ENCODE measurements around the gene OSBPL10.

The OSBPL10 gene

DNA sequence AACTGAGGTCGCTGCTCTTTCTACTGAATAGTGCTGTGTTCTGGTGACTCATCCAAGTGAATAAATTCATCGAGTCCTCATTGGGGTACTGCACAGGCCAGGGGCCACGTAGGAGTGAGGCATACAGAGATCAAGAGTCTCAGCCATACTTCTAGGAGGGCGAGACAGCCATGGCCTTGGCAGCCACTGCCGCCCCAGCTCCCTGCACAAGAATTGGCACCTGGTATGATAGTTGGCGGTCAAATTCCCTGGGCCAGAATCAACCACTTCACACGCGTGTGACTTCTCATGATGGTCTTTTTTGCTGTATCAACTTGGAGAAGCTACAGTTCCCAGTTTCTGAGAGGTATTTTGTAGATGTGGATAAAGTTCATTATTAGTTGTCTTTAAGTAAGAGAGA, 161.6 kb downstream of the OSBPL10 start:
- ChIA-PET CTCF (interaction anchor here (0.6 to 0.7 kb wide), 2 partner anchors 19 to 105 kb away, joined by 3 read pairs; no protein-coding TSS in a partner anchor), POLR2A (no interaction called here)
- DNase-seq (ENCODE audit: extremely low spot score) = no peak
- TF ChIP-seq TARDBP (IDR thresholded peaks at IDR 0.05) = no peak
- TF ChIP-seq ARNT (IDR thresholded peaks at IDR 0.05) = no peak
- no peak for TF ChIP-seq FOXM1 (IDR thresholded peaks at IDR 0.05; ENCODE audit: borderline replicate concordance)
- TF ChIP-seq, protein P1, sequence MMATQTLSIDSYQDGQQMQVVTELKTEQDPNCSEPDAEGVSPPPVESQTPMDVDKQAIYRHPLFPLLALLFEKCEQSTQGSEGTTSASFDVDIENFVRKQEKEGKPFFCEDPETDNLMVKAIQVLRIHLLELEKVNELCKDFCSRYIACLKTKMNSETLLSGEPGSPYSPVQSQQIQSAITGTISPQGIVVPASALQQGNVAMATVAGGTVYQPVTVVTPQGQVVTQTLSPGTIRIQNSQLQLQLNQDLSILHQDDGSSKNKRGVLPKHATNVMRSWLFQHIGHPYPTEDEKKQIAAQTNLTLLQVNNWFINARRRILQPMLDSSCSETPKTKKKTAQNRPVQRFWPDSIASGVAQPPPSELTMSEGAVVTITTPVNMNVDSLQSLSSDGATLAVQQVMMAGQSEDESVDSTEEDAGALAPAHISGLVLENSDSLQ (IDR thresholded peaks at IDR 0.05) = no peak
- TF ChIP-seq LEF1 (IDR thresholded peaks at IDR 0.05; ENCODE audit: borderline replicate concordance) = no peak
- no peak for TF ChIP-seq SP1 (IDR thresholded peaks at IDR 0.05)
- TF ChIP-seq L3MBTL2 (conservative IDR thresholded peaks at IDR 0.05) = no peak
- no peak for TF ChIP-seq HDGF (IDR thresholded peaks at IDR 0.05; ENCODE audit: borderline replicate concordance)

DNA sequence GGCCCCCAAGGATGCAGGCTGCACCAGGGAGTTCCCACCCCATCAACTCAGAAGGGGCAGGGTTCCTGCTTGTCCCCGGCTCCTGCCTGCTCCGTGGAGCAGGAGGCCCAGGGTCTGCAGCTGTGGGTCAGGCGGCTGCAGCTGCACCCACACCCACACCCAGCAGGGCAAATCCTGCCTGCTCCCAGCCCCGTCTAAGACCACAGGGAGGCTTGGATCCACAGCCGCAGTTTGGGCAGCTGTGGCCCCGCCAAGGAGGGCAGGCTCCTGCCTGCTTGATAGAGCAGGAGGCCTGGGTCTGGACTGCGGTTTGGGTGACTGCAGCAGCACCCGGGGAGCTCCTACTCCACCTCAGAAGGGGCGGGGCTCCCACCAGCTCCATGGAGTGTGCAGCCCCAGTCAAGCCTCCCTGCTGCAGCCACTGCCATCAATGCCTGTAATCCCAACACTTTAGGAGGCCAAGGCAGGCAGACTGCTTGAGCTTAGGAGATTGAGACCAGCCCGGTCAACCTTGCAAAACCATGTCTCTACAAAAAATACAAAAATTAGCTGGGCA, 163.6 kb downstream of the OSBPL10 start:
- CTCF ChIA-PET = no interaction called here
- POLR2A ChIA-PET = no interaction called here
- DNase-seq (ENCODE audit: extremely low spot score) = no peak
- TF ChIP-seq TARDBP (IDR thresholded peaks at IDR 0.05) (no peak), LEF1 (IDR thresholded peaks at IDR 0.05; ENCODE audit: borderline replicate concordance) (no peak), ARNT (IDR thresholded peaks at IDR 0.05) (no peak), NFRKB (IDR thresholded peaks at IDR 0.05) (no peak), L3MBTL2 (conservative IDR thresholded peaks at IDR 0.05) (no peak), SUZ12 (IDR thresholded peaks at IDR 0.05) (no peak)

DNA sequence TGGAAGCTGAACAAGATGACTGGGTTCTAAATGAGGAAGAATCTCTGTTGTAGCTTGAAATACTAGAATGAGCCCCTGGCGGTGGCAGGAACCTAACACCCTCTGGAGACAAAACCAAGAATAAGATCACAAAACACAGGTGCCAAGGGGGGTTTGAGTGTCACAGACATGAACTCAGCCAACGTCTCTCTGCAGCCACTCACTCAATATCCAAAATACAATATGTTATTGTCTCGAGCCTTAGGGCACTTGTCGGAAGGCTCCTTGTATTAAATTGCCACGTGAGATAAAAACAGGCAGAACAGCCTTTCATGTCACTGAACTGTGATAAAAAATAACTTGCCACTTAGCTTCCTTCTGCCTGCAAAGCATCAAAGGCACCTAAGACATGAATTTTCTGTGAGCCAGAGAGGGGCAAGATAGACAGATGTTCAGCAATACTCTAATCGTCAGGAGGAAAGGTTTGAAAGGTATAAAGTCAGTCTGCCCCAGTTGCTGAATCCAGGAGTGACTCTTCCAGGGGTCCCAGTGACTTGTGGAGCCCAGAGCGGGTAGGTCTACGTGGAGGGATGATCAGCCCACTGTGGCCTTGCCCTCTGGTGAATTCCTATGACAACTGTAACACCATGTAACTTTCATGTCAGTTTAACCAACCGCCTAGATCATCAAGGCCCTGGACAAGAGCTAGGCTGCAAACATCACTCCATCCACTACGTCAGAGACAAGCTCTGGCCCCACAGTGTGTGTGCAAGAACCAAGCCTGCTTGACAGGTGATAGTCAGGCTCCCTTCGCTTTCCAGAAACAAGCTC, 165.2 kb downstream of the OSBPL10 start:
- no peak for DNase-seq (ENCODE audit: extremely low spot score)
- ChIA-PET CTCF (no interaction called here), POLR2A (no interaction called here)
- TF ChIP-seq TARDBP (IDR thresholded peaks at IDR 0.05) (no peak), SP1 (IDR thresholded peaks at IDR 0.05) (no peak), SUZ12 (IDR thresholded peaks at IDR 0.05) (no peak), ARNT (IDR thresholded peaks at IDR 0.05) (no peak), NFRKB (IDR thresholded peaks at IDR 0.05) (no peak), L3MBTL2 (conservative IDR thresholded peaks at IDR 0.05) (no peak), HDGF (IDR thresholded peaks at IDR 0.05; ENCODE audit: borderline replicate concordance) (no peak), FOXA1 (IDR thresholded peaks at IDR 0.05) (no peak), ZNF384 (IDR thresholded peaks at IDR 0.05) (no peak), BHLHE40 (IDR thresholded peaks at IDR 0.05; ENCODE audit: borderline replicate concordance) (no peak)
- TF ChIP-seq, protein P1 (IDR thresholded peaks at IDR 0.05) = no peak

DNA sequence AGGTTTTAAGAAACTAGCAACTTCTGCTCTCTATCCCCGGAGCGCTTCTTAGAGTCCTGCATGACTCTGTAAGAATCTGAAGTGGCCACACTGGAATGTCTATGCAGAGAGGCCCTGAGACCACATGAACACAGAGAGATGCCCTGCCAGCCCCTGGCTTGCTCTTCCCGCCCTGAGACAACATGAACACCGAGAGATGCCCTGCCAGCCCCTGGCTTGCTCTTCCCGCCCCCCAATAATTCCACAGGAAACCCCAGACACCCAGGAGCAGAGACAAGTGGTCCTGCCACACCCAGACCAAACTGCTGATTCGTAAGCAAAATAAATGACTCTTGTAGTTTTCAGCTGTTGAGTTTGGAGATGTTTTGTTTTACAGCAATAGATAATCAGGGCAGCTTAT, 166.1 kb downstream of the OSBPL10 start:
- no peak for DNase-seq (ENCODE audit: extremely low spot score)
- no peak for TF ChIP-seq TARDBP (IDR thresholded peaks at IDR 0.05)
- no peak for TF ChIP-seq FOXK2 (IDR thresholded peaks at IDR 0.05)
- no peak for TF ChIP-seq CTBP1 (IDR thresholded peaks at IDR 0.05; ENCODE audit: borderline replicate concordance)
- TF ChIP-seq HDGF (IDR thresholded peaks at IDR 0.05; ENCODE audit: borderline replicate concordance) = no peak
- TF ChIP-seq, protein P1 (IDR thresholded peaks at IDR 0.05) = no peak
- TF ChIP-seq BHLHE40 (IDR thresholded peaks at IDR 0.05; ENCODE audit: borderline replicate concordance) = no peak
- TF ChIP-seq L3MBTL2 (conservative IDR thresholded peaks at IDR 0.05) = no peak
- no peak for TF ChIP-seq FOXA1 (IDR thresholded peaks at IDR 0.05)
- TF ChIP-seq FOXM1 (IDR thresholded peaks at IDR 0.05; ENCODE audit: borderline replicate concordance) = no peak
- no peak for TF ChIP-seq SUZ12 (IDR thresholded peaks at IDR 0.05)
- no peak for TF ChIP-seq ARNT (IDR thresholded peaks at IDR 0.05)
- no peak for TF ChIP-seq LEF1 (IDR thresholded peaks at IDR 0.05; ENCODE audit: borderline replicate concordance)
- TF ChIP-seq NFRKB (IDR thresholded peaks at IDR 0.05) = no peak
- TF ChIP-seq SP1 (IDR thresholded peaks at IDR 0.05) = no peak
- no peak for TF ChIP-seq ZNF384 (IDR thresholded peaks at IDR 0.05)
- CTCF ChIA-PET = no interaction called here
- POLR2A ChIA-PET = no interaction called here

DNA sequence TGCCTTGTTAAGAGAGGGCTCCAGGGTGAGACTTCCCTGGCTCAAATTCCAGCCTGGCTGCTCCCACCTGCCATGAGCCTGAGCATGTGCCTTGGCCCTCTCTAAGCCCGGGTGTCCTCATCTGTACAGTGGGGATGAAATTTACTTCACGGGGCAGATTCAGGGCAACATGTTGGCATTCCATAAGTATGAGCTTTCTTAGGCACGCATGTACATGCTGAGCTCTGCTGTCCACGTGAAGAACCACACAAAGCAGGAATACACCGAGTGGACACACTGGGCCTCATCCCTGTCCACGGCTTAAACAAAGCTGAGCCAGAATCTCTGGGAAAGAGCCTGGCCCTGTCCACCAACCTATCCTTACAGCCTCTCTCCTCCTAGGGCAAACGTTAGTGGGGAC, 167.4 kb downstream of the OSBPL10 start:
- no peak for TF ChIP-seq CTBP1 (IDR thresholded peaks at IDR 0.05; ENCODE audit: borderline replicate concordance)
- TF ChIP-seq NFRKB (IDR thresholded peaks at IDR 0.05) = no peak
- TF ChIP-seq SP1 (IDR thresholded peaks at IDR 0.05) = no peak
- no peak for TF ChIP-seq L3MBTL2 (conservative IDR thresholded peaks at IDR 0.05)
- no peak for TF ChIP-seq ELF4 (IDR thresholded peaks at IDR 0.05)
- no peak for TF ChIP-seq FOXM1 (IDR thresholded peaks at IDR 0.05; ENCODE audit: borderline replicate concordance)
- TF ChIP-seq, protein P1 (IDR thresholded peaks at IDR 0.05) = no peak
- TF ChIP-seq SUZ12 (IDR thresholded peaks at IDR 0.05) = no peak
- TF ChIP-seq FOXK2 (IDR thresholded peaks at IDR 0.05) = no peak
- no peak for TF ChIP-seq LEF1 (IDR thresholded peaks at IDR 0.05; ENCODE audit: borderline replicate concordance)
- POLR2A ChIA-PET = no interaction called here
- CTCF ChIA-PET = no interaction called here
- DNase-seq (ENCODE audit: extremely low spot score) = no peak

DNA sequence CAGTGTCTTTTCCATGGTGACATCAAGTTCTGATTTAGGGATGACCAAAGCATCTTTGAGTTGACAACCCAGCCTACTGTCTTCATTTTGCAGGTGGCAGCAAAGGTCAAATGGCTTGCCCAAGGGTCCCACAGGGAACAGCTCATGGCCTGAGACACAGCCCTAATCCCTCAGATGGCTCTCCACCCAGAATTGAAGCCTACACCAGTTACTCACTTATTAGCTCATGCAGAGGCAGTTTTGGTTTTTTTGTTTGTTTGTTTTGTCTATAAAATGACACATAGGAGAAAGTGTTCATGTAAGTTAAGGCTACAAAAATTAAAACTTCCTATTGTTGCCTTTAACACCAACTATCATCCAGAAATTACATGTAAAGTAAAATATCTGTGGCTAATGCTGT, 167.9 kb downstream of the OSBPL10 start:
- no peak for DNase-seq (ENCODE audit: extremely low spot score)
- ChIA-PET POLR2A (no interaction called here), CTCF (no interaction called here)
- TF ChIP-seq ELF4 (IDR thresholded peaks at IDR 0.05) (no peak), LEF1 (IDR thresholded peaks at IDR 0.05; ENCODE audit: borderline replicate concordance) (no peak), L3MBTL2 (conservative IDR thresholded peaks at IDR 0.05) (no peak), NFRKB (IDR thresholded peaks at IDR 0.05) (no peak), FOXK2 (IDR thresholded peaks at IDR 0.05) (no peak), CTBP1 (IDR thresholded peaks at IDR 0.05; ENCODE audit: borderline replicate concordance) (no peak), FOXM1 (IDR thresholded peaks at IDR 0.05; ENCODE audit: borderline replicate concordance) (no peak), BHLHE40 (IDR thresholded peaks at IDR 0.05; ENCODE audit: borderline replicate concordance) (no peak), HDGF (IDR thresholded peaks at IDR 0.05; ENCODE audit: borderline replicate concordance) (no peak), SUZ12 (IDR thresholded peaks at IDR 0.05) (no peak), SP1 (IDR thresholded peaks at IDR 0.05) (no peak), FOXA1 (IDR thresholded peaks at IDR 0.05) (no peak), TARDBP (IDR thresholded peaks at IDR 0.05) (no peak), ARNT (IDR thresholded peaks at IDR 0.05) (no peak), ZNF384 (IDR thresholded peaks at IDR 0.05) (no peak)
- TF ChIP-seq, protein P1 (IDR thresholded peaks at IDR 0.05) = no peak

Data from HEK293T (cell line).